ENCODE data around the gene CRTC2. TPM values are rescaled to one million over a fixed set of nuclear protein-coding genes. Genes with fewer than 3 reads are reported as not detected.
"Not testable (repeated sequence)": the region's sequence is repeated elsewhere in the genome, so short reads cannot be mapped to it uniquely, and the experiment has no call there.

The CRTC2 gene
- total RNA-seq, 2 experiments from 2014 or later, result 107 TPM

- no peaks in the 10 kb centered on the region for H3K9me3 Mint-ChIP-seq
- H3K36me3 Mint-ChIP-seq (ENCODE audit: low read depth), result peaks cover 7% of the 10 kb centered on the region
- ChIA-PET POLR2A (interaction anchor here (1.0 to 4.4 kb wide), 13 partner anchors 8 to 315 kb away, joined by 3 to 32 read pairs (median 5); partner anchors contain the start of genes CREB3L4, DENND4B, ILF2 and JTB), CTCF (interaction anchor here (0.8 to 4.2 kb wide), 25 partner anchors 9 to 454 kb away, joined by 3 to 43 read pairs (median 5); partner anchors contain the start of genes CREB3L4, DENND4B, JTB and SLC27A3)
- H3K27me3 Mint-ChIP-seq, result no peaks in the 10 kb centered on the region
- peak within 1 kb of the TSS; percentile 83 for H3K27ac Mint-ChIP-seq
- H3K4me3 Mint-ChIP-seq, result peak within 1 kb of the TSS; percentile 33
- peaks cover 34% of the 10 kb centered on the region for H3K4me1 Mint-ChIP-seq
- no peak for DNase-seq
Observed at GRCh38 chr1:153985941-153986761, 27.7 kb upstream of the CRTC2 start, which contains the start of gene RAB13. Gene RAB13, minus strand, starts transcription at chr1:153986339. Its CDS starts 103 bp downstream, at chr1:153986236.

DNA sequence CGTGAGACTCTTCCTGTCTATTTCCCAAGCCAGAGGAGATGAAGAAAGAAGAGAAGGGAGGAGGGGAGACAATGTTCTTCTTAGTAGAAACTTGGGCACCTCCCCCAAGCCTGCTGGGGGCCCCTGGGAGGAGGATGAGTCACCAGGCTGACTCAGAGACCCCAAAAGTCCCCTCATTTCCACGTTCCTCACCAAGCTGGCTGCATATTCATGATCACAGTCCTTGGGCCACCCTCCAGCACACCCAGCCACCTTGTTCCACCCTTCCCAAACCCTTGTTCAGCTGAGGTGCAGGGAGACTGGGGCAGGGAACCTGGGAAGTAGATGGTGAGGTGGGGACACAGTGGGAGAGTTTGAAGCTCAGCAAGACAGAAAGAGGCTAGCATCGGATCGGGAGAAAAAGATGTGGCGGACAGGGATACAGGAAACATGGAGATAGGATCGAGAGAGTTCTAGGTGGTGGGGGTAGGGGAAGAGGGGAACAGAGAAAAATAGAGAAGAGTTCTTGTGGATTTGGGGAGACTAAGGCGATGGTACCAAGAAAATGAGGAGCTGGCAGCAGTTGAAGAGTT, 27.0 kb upstream of the CRTC2 start:
- ChIA-PET POLR2A (interaction anchor here (0.7 to 4.4 kb wide), 7 partner anchors 8 to 188 kb away, joined by 3 to 32 read pairs (median 6); partner anchors contain the start of genes CREB3L4, DENND4B and JTB), CTCF (interaction anchor here (1.0 to 4.2 kb wide), 9 partner anchors 14 to 313 kb away, joined by 3 to 43 read pairs (median 8); partner anchors contain the start of genes CREB3L4, DENND4B and SLC39A1)
- DNase-seq, result no peak
- Mint-ChIP-seq H3K4me3 (no peak overlapping the region), H3K36me3 (ENCODE audit: low read depth) (no peaks in the 10 kb centered on the region), H3K4me1 (peaks cover 32% of the 10 kb centered on the region), H3K27me3 (no peaks in the 10 kb centered on the region), H3K27ac (no peak overlapping the region), H3K9me3 (no peaks in the 10 kb centered on the region)

GRCh38 chr1:153984123-153984894, 25.9 kb upstream of the CRTC2 start:
- ChIA-PET POLR2A (interaction anchor here (1.0 to 4.4 kb wide), 4 partner anchors 12 to 179 kb away, joined by 3 to 28 read pairs (median 5); partner anchors contain the start of genes CREB3L4 and DENND4B), CTCF (interaction anchor here (0.7 to 4.2 kb wide), 8 partner anchors 15 to 316 kb away, joined by 3 to 32 read pairs (median 3); partner anchors contain the start of genes CREB3L4 and DENND4B)
- Mint-ChIP-seq H3K4me1 (peaks cover 26% of the 10 kb centered on the region), H3K27me3 (no peaks in the 10 kb centered on the region), H3K9me3 (no peaks in the 10 kb centered on the region), H3K4me3 (no peak overlapping the region), H3K27ac (no peak overlapping the region), H3K36me3 (ENCODE audit: low read depth) (no peaks in the 10 kb centered on the region)
- no peak for DNase-seq

- H3K9me3 Mint-ChIP-seq; H3K36me3 Mint-ChIP-seq (ENCODE audit: low read depth); CTCF ChIA-PET; H3K27ac Mint-ChIP-seq; H3K4me3 Mint-ChIP-seq; DNase-seq; H3K27me3 Mint-ChIP-seq: not testable (repeated sequence)
- POLR2A ChIA-PET, result interaction anchor here (7.4 kb wide), 1 partner anchor 9 kb away, joined by 81 read pairs; the partner anchor contains the start of gene RPS27
- H3K4me1 Mint-ChIP-seq, result peaks cover 33% of the 10 kb centered on the region
Observed at GRCh38 chr1:153981735-153982134, 23.3 kb upstream of the CRTC2 start.

DNA sequence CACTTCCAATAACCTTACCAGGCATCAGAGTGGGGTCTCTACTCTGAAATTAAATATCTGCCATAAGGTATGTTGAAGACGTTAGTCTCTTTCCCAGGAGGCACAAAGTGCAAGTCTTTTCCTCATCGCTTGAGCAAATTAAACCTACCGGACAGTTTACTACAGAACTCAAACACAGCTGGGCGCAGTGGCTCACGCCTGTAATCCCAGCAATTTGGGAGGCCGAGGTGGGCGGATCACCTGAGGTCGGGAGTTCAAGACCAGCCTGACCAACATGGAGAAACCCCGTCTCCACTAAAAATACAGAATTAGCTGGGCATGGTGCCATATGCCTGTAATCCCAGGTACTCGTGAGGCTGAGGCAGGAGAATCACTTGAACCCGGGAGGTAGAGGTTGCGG, 20.7 kb upstream of the CRTC2 start:
- ChIA-PET POLR2A (interaction anchor here (2.8 to 7.4 kb wide), 7 partner anchors 7 to 58 kb away, joined by 31 to 118 read pairs (median 53); partner anchors contain the start of genes CREB3L4, CRTC2, DENND4B and GATAD2B), CTCF (interaction anchor here (2.4 to 5.0 kb wide), 4 partner anchors 8 to 33 kb away, joined by 11 to 48 read pairs (median 30); partner anchors contain the start of genes CREB3L4, DENND4B, RAB13 and SLC39A1)
- Mint-ChIP-seq H3K27ac (peak overlapping the region; percentile 1), H3K4me3 (peak overlapping the region; percentile 97), H3K36me3 (ENCODE audit: low read depth) (peaks cover 27% of the 10 kb centered on the region), H3K4me1 (peaks cover 37% of the 10 kb centered on the region)
- DNase-seq, H3K27me3 Mint-ChIP-seq, H3K9me3 Mint-ChIP-seq: not testable (repeated sequence)

DNA sequence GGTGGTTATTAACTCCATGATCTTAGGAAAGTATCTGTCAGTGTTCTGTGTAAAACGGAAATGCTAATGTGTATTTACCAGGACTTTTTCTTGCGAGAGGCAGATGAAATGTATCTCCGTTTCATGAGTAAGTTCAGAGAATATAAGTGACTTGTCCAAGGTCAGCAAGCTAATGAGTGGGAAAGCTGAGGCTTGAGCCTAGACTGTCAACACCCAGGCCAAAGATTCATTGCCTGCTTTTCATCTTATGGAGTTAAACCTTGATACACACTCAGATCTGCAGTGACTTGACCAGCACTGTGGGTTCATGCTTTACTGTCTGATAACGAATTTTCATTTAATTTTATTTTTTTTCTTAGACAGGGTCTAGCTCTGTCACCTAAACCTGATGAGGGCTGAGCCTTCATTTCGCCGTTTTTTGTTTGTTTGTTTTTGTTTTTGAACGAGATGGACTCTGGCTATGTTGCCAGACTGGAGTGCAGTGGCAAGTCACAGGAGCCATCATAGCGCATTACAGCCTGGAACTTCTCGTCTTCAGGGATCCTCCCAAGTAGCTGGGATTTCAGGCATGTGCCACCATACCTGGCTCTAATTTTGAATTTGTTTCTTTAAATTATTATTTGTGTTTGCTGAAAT, 20.0 kb upstream of the CRTC2 start:
- ChIA-PET CTCF (interaction anchor here (0.9 to 5.0 kb wide), 8 partner anchors 8 to 181 kb away, joined by 3 to 48 read pairs (median 14); partner anchors contain the start of genes CREB3L4, DENND4B, RAB13 and RPS27), POLR2A (interaction anchor here (1.0 to 7.4 kb wide), 21 partner anchors 8 to 433 kb away, joined by 3 to 118 read pairs (median 6); partner anchors contain the start of genes CHTOP, CREB3L4, CRTC2 and DENND4B)
- H3K9me3 Mint-ChIP-seq, result no peaks in the 10 kb centered on the region
- no peak for DNase-seq
- peak overlapping the region; percentile 97 for H3K4me3 Mint-ChIP-seq
- H3K4me1 Mint-ChIP-seq, result peaks cover 41% of the 10 kb centered on the region
- peaks cover 34% of the 10 kb centered on the region for H3K36me3 Mint-ChIP-seq (ENCODE audit: low read depth)
- no peaks in the 10 kb centered on the region for H3K27me3 Mint-ChIP-seq
- peak overlapping the region; percentile 79 for H3K27ac Mint-ChIP-seq

DNA sequence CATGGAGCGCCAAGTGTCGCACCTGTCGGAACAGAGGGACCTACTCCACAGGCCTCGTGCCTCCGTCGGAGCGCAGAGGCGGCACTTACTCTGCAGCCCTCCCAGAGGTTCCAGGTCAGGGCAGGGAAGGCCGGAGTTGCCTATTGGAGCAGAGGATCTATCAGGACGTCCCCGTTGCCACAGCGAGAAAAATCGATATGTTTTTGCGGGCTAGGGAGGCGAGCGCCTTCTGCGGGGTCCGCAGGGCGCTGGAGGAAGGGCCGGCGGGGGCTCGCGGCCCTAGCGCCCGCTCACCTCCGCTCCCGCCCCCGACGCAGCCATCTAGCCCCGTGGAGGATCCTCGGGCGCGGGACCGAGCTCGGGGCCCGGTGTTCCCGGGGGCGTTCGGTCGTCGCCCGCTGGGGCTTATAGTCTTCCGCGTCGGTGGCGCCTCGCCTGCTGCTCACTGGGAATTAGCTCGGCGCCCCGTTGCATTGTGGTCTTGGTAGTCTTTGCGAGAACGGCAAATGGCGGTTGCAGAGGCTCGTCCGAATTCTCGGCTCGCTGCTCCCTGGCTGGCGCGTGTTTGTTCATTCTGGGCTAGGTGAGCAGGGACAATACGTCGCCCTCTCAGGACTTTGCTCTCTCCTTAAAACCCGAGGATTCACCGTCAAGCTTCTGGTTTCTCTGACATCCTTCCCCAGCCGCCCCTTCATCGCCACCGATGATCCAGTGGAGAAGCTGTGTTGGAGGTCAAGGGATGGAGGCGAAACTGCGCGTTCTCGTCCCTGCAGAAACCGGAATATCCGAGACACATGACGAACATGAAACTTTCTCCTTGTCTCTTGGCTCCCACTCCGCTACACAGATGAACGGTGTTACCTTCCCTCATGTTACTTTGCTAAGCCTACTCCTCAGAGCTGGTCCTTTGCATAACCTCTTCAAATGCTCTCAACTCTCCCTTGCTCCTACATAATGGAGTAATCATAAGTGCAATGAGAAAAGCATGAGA, 19.1 kb upstream of the CRTC2 start, which contains the start of gene JTB:
Gene JTB (minus strand): TSS at position 425 of the 991 bp plus-strand sequence. CDS start 422 bp downstream, at position 3.
- H3K4me1 Mint-ChIP-seq, result peaks cover 49% of the 10 kb centered on the region
- CTCF ChIA-PET, result interaction anchor here (0.6 to 5.0 kb wide), 9 partner anchors 8 to 269 kb away, joined by 3 to 48 read pairs (median 11); partner anchors contain the start of genes CREB3L4, DENND4B, RAB13 and RPS27
- peak within 1 kb of the TSS; percentile 89 for H3K27ac Mint-ChIP-seq

GRCh38 chr1:153976819-153977249, 18.4 kb upstream of the CRTC2 start:
- Mint-ChIP-seq H3K27ac (peak overlapping the region; percentile 89), H3K36me3 (ENCODE audit: low read depth) (peaks cover 48% of the 10 kb centered on the region), H3K27me3 (no peaks in the 10 kb centered on the region), H3K9me3 (no peaks in the 10 kb centered on the region), H3K4me1 (peaks cover 56% of the 10 kb centered on the region), H3K4me3 (peak overlapping the region; percentile 97)
- no peak for DNase-seq
- CTCF ChIA-PET, result interaction anchor here (0.9 to 5.0 kb wide), 7 partner anchors 8 to 180 kb away, joined by 3 to 48 read pairs (median 16); partner anchors contain the start of genes CREB3L4, DENND4B, RAB13 and RPS27
- POLR2A ChIA-PET, result interaction anchor here (0.8 to 7.4 kb wide), 22 partner anchors 8 to 432 kb away, joined by 3 to 118 read pairs (median 6); partner anchors contain the start of genes CREB3L4, CRTC2, DENND4B and GATAD2B

More for the DNA sequence above, 19.1 kb upstream of the CRTC2 start, which contains the start of gene JTB:
- Mint-ChIP-seq H3K9me3 (no peaks in the 10 kb centered on the region), H3K4me3 (peak within 1 kb of the TSS; percentile 97), H3K27me3 (no peaks in the 10 kb centered on the region), H3K36me3 (ENCODE audit: low read depth) (peaks cover 42% of the 10 kb centered on the region)
- POLR2A ChIA-PET, result interaction anchor here (0.6 to 7.4 kb wide), 29 partner anchors 8 to 432 kb away, joined by 3 to 118 read pairs (median 4); partner anchors contain the start of genes CHTOP, CREB3L4, CRTC2 and DENND4B
- peak; percentile 89 for DNase-seq

DNA sequence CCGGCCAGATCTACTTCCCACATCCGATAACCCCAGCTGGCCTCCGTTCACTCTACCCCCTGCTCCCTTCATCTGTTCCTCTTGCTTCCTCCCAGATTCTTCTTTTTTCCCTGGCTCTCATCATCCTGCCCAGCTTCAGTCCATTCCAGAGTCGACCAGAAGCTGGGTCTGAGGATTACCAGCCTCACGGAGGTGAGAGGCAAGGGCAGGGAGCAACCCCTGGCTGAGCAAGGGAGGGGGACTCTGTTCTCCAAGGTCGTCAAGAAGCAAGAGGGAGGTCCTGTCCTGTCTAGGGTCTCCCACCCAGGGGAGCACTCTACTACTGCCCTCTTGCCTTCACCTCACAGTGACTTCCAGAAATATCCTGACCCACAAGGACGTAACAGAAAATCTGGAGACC, 15.1 kb upstream of the CRTC2 start:
- H3K27ac Mint-ChIP-seq, result no peak overlapping the region
- H3K9me3 Mint-ChIP-seq, result no peaks in the 10 kb centered on the region
- H3K4me3 Mint-ChIP-seq, result no peak overlapping the region
- CTCF ChIA-PET, result interaction anchor here (1.8 kb wide), 1 partner anchor 13 kb away, joined by 6 read pairs; the partner anchor contains the start of gene RAB13
- no peak for DNase-seq
- H3K27me3 Mint-ChIP-seq, result no peaks in the 10 kb centered on the region
- POLR2A ChIA-PET, result interaction anchor here (4.1 to 7.0 kb wide), 3 partner anchors 10 to 52 kb away, joined by 24 to 82 read pairs (median 53); partner anchors contain the start of genes DENND4B, GATAD2B and SLC39A1
- peaks cover 48% of the 10 kb centered on the region for H3K36me3 Mint-ChIP-seq (ENCODE audit: low read depth)
- peaks cover 66% of the 10 kb centered on the region for H3K4me1 Mint-ChIP-seq

DNA sequence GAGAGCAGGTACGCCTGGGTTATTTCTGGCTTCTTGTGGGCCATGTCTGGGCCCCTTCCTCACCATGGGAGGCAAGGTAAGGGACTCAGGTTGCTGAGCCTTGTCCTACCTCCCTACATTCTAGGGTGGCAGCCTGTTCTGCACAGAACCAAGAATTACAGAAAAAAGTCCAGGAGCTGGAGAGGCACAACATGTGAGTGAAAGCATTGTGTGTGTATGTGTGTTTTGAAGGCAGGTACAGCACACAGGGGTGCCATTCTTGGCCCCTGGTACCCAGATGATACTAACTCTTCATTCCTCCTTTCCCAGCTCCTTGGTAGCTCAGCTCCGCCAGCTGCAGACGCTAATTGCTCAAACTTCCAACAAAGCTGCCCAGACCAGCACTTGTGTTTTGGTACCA, 14.7 kb upstream of the CRTC2 start:
- Mint-ChIP-seq H3K4me3 (no peak overlapping the region), H3K27ac (no peak overlapping the region), H3K27me3 (no peaks in the 10 kb centered on the region), H3K4me1 (peaks cover 63% of the 10 kb centered on the region), H3K9me3 (no peaks in the 10 kb centered on the region), H3K36me3 (ENCODE audit: low read depth) (peaks cover 48% of the 10 kb centered on the region)
- CTCF ChIA-PET, result interaction anchor here (1.0 to 1.8 kb wide), 2 partner anchors 10 to 13 kb away, joined by 3 to 6 read pairs; partner anchors contain the start of genes RAB13 and SLC39A1
- DNase-seq, result no peak
- POLR2A ChIA-PET, result interaction anchor here (2.3 to 7.0 kb wide), 3 partner anchors 10 to 28 kb away, joined by 7 to 82 read pairs (median 24); partner anchors contain the start of genes DENND4B, RPS27 and SLC39A1
